ENCODE results near the gene NPFF. TPM values are rescaled to one million over a fixed set of nuclear protein-coding genes. Genes with fewer than 3 reads are reported as not detected.

NPFF gene
- polyA plus RNA-seq, 1 donor from 2014 or later = not detected

GRCh38 chr12:53504004-53504920, 3.0 kb downstream of the NPFF start:
- Mint-ChIP-seq H3K27ac (peak overlapping the region in 1 of 3 donors; percentile 85), H3K36me3 (no peaks in the 10 kb centered on the region), H3K27me3 (no peaks in the 10 kb centered on the region), H3K4me3 (peak overlapping the region in 2 of 4 donors; percentile 44 to 73), H3K4me1 (peaks cover 5 to 20% (median 13%) of the 10 kb centered on the region in 3 donors), H3K9me3 (no peaks in the 10 kb centered on the region)

GRCh38 chr12:53502983-53503728, 4.1 kb downstream of the NPFF start:
- H3K36me3 Mint-ChIP-seq = no peaks in the 10 kb centered on the region
- H3K9me3 Mint-ChIP-seq = no peaks in the 10 kb centered on the region
- no peaks in the 10 kb centered on the region for H3K27me3 Mint-ChIP-seq
- peak overlapping the region in 3 of 4 donors; percentile 57 to 73 (median 72) for H3K4me3 Mint-ChIP-seq
- peak overlapping the region in 1 of 3 donors; percentile 38 for H3K27ac Mint-ChIP-seq
- peaks cover 0 to 21% (median 18%) of the 10 kb centered on the region in 3 donors for H3K4me1 Mint-ChIP-seq

DNA sequence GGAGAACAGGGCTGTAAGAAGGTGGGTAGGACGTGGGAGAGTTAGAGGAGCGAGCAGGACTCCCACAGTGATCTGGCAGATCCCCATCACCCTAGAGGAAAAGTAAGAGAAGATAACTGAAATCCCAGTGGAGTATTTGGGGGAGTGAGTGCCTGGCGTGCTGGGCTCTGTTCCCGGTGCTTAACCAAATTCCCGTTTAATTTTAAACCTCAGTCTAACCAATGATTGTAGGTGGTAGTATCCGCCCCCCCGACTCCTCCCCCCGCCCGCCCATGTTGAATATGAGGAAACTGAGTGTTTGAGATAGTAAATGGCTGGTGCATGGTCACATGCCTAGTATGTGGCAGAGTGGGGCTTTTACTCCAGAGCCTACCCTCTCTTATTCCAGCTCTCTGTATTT, 5.0 kb downstream of the NPFF start:
- H3K27ac Mint-ChIP-seq = peak overlapping the region in 1 of 3 donors; percentile 98
- H3K9me3 Mint-ChIP-seq = no peaks in the 10 kb centered on the region
- peak overlapping the region; percentile 38 to 92 (median 80) for H3K4me3 Mint-ChIP-seq
- H3K27me3 Mint-ChIP-seq = no peaks in the 10 kb centered on the region
- no peaks in the 10 kb centered on the region for H3K36me3 Mint-ChIP-seq
- peaks cover 5 to 18% (median 18%) of the 10 kb centered on the region in 3 donors for H3K4me1 Mint-ChIP-seq

DNA sequence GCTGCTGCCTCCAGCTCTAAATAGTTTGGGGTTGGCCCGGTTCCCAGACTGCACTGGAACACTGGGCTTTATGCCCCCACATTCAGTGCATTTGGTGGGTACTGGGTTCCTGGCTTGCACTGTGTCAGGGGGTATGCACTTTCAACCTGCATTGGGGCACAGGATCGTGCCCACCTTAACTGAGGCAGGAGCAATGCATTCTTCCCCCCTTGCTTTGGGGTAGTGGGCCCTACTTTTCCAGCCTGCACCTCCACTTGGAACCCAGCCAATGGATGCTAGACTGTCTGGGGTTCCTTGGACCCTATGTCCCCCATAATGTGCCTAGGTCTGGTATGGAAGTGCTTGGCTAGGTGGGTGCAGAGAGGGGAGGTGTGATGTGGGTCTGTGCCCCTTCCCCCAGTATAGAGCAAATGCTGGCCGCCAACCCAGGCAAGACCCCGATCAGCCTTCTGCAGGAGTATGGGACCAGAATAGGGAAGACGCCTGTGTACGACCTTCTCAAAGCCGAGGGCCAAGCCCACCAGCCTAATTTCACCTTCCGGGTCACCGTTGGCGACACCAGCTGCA, 5.6 kb downstream of the NPFF start:
- Mint-ChIP-seq H3K36me3 (no peaks in the 10 kb centered on the region), H3K4me1 (peaks cover 5 to 18% (median 18%) of the 10 kb centered on the region in 3 donors), H3K9me3 (no peaks in the 10 kb centered on the region), H3K27ac (peak overlapping the region; percentile 95 to 99 (median 98)), H3K27me3 (no peaks in the 10 kb centered on the region), H3K4me3 (peak overlapping the region; percentile 91 to 99 (median 94))

GRCh38 chr12:53500776-53501614, 6.3 kb downstream of the NPFF start, which contains the start of gene TARBP2:
TSS of gene TARBP2 (plus strand) at chr12:53501283. CDS start at chr12:53501409, 126 bp downstream.
- Mint-ChIP-seq H3K4me1 (peaks cover 5 to 18% (median 18%) of the 10 kb centered on the region in 3 donors), H3K4me3 (peak within 1 kb of the TSS; percentile 91 to 99 (median 94)), H3K27ac (peak within 1 kb of the TSS; percentile 95 to 99 (median 98)), H3K27me3 (no peaks in the 10 kb centered on the region), H3K36me3 (no peaks in the 10 kb centered on the region), H3K9me3 (no peaks in the 10 kb centered on the region)

DNA sequence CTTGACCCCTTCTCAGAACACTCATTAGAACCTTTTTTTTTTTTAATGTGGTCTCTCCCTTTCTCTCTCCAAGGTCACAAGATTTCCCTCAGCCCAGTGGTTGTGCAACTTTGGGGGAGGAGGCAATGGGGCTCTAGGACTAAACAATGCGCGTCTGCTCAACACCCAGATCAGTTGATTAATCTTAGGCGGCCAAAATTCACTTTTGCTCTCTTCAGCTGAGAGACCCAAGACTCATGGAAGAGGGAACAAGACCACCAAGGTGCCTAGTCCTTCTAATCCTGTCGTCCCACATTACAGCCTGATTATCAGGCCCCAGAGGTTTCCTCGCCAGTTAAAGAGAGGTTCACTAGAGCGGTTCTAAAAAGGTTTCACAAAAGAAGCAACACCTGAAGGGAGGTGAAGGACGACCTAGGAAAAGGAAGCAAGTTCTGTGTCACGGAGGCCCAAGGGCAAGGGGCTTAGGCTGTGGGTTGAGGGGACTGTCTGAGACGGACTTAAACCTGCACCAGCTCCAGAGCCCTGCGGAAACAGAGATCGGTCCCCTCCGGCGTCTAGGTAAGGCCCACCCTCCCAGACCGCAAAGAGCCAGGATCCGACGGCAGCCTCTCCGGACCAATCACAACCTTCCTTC, 7.0 kb downstream of the NPFF start:
- Mint-ChIP-seq H3K27ac (peak overlapping the region; percentile 95 to 99 (median 98)), H3K27me3 (no peaks in the 10 kb centered on the region), H3K36me3 (no peaks in the 10 kb centered on the region), H3K4me1 (peaks cover 5 to 18% (median 18%) of the 10 kb centered on the region in 3 donors), H3K4me3 (peak overlapping the region; percentile 91 to 99 (median 94)), H3K9me3 (no peaks in the 10 kb centered on the region)

- Mint-ChIP-seq H3K36me3 (no peaks in the 10 kb centered on the region), H3K4me1 (peaks cover 5 to 18% (median 18%) of the 10 kb centered on the region in 3 donors), H3K27ac (peak within 1 kb of the TSS; percentile 95 to 99 (median 98)), H3K27me3 (no peaks in the 10 kb centered on the region), H3K4me3 (peak within 1 kb of the TSS; percentile 91 to 99 (median 94)), H3K9me3 (no peaks in the 10 kb centered on the region)
Observed at GRCh38 chr12:53499266-53500141, 7.8 kb downstream of the NPFF start, which contains the start of gene MAP3K12. TSS of gene MAP3K12 (minus strand) at chr12:53499458. CDS start at chr12:53487391, 12,067 bp downstream.

- H3K4me1 Mint-ChIP-seq = peaks cover 16 to 27% (median 27%) of the 10 kb centered on the region in 3 donors
- peaks cover 1% of the 10 kb centered on the region for H3K36me3 Mint-ChIP-seq
- peak overlapping the region in 1 of 3 donors; percentile 83 for H3K27ac Mint-ChIP-seq
- peak overlapping the region; percentile 25 to 99 (median 91) for H3K4me3 Mint-ChIP-seq
- no peaks in the 10 kb centered on the region for H3K9me3 Mint-ChIP-seq
- no peaks in the 10 kb centered on the region for H3K27me3 Mint-ChIP-seq
Observed at GRCh38 chr12:53498235-53498630, 9.1 kb downstream of the NPFF start.

DNA sequence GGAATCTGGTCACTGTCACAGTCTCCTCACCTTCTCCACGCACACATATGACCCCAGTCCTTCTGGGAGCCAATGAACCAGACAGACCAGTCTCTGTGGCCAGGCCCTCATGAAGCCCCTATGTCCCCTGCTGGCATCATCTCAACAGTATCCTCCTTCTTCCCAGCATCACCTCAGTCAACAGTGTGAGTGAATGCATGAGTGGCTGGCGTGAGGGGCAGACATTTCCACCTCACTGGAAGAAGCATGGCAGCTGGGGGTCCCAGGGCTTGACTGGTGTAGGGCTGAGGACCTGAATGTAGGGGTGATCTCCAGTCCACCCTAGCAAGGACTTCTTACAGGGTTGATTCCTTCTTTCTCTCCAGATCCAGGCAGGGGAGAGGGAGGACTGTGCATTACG, 9.8 kb downstream of the NPFF start:
- H3K27me3 Mint-ChIP-seq = no peaks in the 10 kb centered on the region
- peaks cover 2% of the 10 kb centered on the region for H3K36me3 Mint-ChIP-seq
- H3K4me1 Mint-ChIP-seq = peaks cover 18 to 31% (median 30%) of the 10 kb centered on the region in 3 donors
- H3K4me3 Mint-ChIP-seq = peak overlapping the region in 2 of 4 donors; percentile 89 to 93
- peak overlapping the region in 1 of 3 donors; percentile 83 for H3K27ac Mint-ChIP-seq
- H3K9me3 Mint-ChIP-seq = no peaks in the 10 kb centered on the region

DNA sequence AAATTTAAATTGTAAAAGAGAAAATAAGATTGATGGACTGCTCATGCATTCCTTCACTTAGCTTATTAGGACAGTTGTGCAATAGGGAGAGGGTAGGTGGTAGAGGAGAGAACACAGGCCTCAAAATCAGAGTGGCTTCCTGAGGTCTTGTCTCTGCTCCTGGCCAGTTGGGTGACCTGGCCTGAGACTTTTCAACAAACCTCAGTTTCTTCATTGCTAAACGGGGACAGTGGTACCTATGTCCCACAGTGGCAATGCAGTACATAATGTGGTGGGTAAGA, 10.6 kb downstream of the NPFF start:
- Mint-ChIP-seq H3K27me3 (no peaks in the 10 kb centered on the region), H3K27ac (peak overlapping the region in 1 of 3 donors; percentile 14), H3K9me3 (no peaks in the 10 kb centered on the region), H3K36me3 (peaks cover 2% of the 10 kb centered on the region), H3K4me3 (peak overlapping the region in 1 of 4 donors; percentile 89), H3K4me1 (peaks cover 23 to 32% (median 29%) of the 10 kb centered on the region in 3 donors)

- Mint-ChIP-seq H3K4me1 (peaks cover 23 to 32% (median 29%) of the 10 kb centered on the region in 3 donors), H3K27me3 (no peaks in the 10 kb centered on the region), H3K27ac (peak overlapping the region in 2 of 3 donors; percentile 14 to 80), H3K9me3 (no peaks in the 10 kb centered on the region), H3K4me3 (peak overlapping the region in 2 of 4 donors; percentile 49 to 89), H3K36me3 (peaks cover 2% of the 10 kb centered on the region)
Observed at GRCh38 chr12:53495903-53496751, 11.2 kb downstream of the NPFF start.

Data from IgD-negative memory B cell (primary cell).